ENCODE results near the gene SERPINC1.

The SERPINC1 gene

GRCh38 chr1:173856014-173856413 is 61.1 kb downstream of the SERPINC1 start:
- Histone ChIP-seq H3K4me3 (ENCODE audit: low read depth, low read length) (no peak overlapping the region), H3K27me3 (ENCODE audit: control insufficient read depth, insufficient read depth, low read length) (no peaks in the 10 kb centered on the region), H2AFZ (no peak overlapping the region), H3K4me1 (no peaks in the 10 kb centered on the region), H3K4me2 (ENCODE audit: low read length) (no peak overlapping the region), H3K27ac (no peak overlapping the region), H3K9ac (no peak overlapping the region), H3K79me2 (no peaks in the 10 kb centered on the region), H3K36me3 (ENCODE audit: control insufficient read depth, insufficient read depth, low read length) (no peaks in the 10 kb centered on the region), H3K9me3 (ENCODE audit: control insufficient read depth, low read length) (no peaks in the 10 kb centered on the region)
- TF ChIP-seq CTCF (IDR thresholded peaks at IDR 0.05) = no peak

Measured in parathyroid adenoma (tissue), 2 donors.